Measurements from ENCODE around the gene METTL26. TPM values are rescaled to one million over a fixed set of nuclear protein-coding genes. Genes with fewer than 3 reads are reported as not detected.
A peak's percentile ranks its signal among the peaks of the same experiment; 100 is the strongest.

Gene METTL26
- total RNA-seq, 1 donor from 2014 or later: 74.0 TPM

DNA sequence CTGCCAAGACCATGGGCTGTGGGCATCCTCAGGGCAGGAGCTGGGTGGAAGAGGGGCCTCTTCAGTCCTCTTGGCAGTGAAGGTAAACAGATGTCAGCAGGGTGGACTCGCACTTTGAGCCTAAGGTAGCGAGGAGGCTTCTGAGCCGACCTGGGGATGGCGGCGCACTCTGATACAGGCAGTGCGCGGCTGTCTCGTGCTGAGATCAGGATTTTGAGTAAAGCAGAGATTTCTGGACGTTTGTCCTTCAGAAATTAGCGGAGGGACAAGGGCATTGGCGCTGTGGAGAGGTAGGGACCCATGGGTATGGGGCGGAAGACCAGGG is 39.4 kb downstream of the METTL26 start:
- DNase-seq (ENCODE audit: low read depth in 2 of 2): no peak

GRCh38 chr16:595942-596735 is 40.0 kb downstream of the METTL26 start:
- DNase-seq (ENCODE audit: low read depth in 2 of 2): no peak

- DNase-seq (ENCODE audit: low read depth in 2 of 2): no peak
Observed at GRCh38 chr16:595094-595528, 41.0 kb downstream of the METTL26 start.

- no peak for DNase-seq (ENCODE audit: low read depth in 2 of 2)
Observed at GRCh38 chr16:593807-594206, 42.3 kb downstream of the METTL26 start.

DNA sequence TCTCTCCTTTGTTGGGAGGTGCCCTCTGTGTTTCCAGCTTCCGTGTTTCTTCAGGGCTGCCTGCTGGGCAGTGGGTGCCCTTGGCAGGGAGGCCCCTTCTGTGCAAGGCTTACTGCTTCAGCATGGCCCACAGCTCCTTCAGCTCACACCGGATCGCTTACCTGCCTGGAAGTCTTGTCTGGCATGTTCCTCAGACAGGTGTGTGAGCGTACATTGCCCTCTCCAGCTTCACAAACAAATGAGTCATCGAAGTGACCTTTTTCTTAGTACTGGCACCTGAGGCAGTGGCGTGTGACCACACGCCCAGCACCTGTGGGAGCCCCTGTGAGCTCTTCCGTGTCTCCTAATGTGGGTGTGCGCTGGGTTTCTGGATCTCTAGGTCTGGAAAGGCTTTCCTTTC is 42.7 kb downstream of the METTL26 start:
- DNase-seq (ENCODE audit: low read depth in 2 of 2): no peak

DNA sequence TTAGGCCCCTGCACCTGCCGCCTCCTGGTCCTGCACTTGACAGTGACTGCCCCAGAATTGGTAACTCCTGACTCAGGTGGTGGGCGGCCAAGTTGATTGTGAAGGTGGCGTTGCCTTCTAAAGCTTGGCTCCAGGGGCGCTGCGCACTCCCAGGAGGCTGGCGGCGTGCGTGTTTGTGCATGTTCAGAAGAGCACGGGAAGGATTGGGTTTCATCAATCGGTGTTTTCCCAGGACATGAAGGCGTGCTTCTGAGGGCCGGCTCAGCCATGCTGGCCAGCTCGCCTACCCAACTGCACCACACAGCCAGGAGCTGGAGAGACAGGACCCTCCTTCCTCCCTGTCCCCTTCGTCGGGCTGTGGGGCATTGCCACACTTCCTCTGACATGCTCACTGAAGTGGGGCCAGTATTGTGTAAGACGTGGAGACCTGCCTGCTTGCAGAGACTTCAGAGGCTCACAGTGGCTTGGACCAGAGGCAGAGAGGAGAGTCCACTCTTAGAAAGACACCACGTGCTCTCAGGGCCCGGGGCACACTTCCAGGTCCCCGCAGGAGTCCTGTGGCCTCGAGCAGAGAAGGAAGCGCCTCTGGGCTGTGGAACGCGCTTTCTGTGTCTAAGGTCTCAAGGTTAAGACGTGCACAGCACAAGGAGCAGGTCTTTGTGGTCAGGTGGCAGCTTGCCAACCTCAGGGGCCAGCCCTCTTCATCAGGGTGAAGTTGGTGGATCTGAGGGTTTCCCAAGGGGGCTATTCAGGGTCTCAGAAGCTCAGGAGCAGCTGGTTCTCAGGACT is 43.4 kb downstream of the METTL26 start:
- DNase-seq (ENCODE audit: low read depth in 2 of 2): no peak

GRCh38 chr16:591892-592517 is 44.1 kb downstream of the METTL26 start:
- no peak for DNase-seq (ENCODE audit: low read depth in 2 of 2)

DNA sequence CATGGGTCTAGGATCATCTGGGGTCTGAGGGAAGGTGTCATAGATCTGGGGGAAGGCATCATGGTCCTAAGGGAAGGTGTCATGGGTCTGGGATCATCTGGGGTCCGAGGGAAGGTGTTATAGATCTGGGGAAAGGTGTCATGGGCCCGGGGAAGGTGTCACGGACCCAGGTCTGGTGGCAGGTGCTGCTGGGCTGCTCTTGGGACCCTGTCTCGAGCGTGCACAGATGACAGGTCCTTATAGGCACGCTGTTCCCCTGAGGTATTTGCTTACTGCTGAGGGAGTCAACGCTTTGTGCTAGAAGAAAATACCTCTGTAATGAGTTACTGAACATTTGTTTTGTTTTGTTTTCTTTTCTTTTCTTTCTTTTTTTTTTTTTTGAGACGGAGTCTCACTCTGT is 44.9 kb downstream of the METTL26 start:
- no peak for DNase-seq (ENCODE audit: low read depth in 2 of 2)

- DNase-seq (ENCODE audit: low read depth in 2 of 2): no peak
Observed at GRCh38 chr16:590815-591200, 45.3 kb downstream of the METTL26 start.

GRCh38 chr16:590188-590814 is 45.8 kb downstream of the METTL26 start:
- peak; percentile 63 to 73 for DNase-seq (ENCODE audit: low read depth in 2 of 2)

- peak; percentile 99 to 100 for DNase-seq (ENCODE audit: low read depth in 2 of 2)
Observed at GRCh38 chr16:589658-590187, 46.4 kb downstream of the METTL26 start, which contains the start of gene RAB40C. TSS of gene RAB40C (plus strand) at chr16:590066. CDS start at chr16:590292, 226 bp downstream.

DNA sequence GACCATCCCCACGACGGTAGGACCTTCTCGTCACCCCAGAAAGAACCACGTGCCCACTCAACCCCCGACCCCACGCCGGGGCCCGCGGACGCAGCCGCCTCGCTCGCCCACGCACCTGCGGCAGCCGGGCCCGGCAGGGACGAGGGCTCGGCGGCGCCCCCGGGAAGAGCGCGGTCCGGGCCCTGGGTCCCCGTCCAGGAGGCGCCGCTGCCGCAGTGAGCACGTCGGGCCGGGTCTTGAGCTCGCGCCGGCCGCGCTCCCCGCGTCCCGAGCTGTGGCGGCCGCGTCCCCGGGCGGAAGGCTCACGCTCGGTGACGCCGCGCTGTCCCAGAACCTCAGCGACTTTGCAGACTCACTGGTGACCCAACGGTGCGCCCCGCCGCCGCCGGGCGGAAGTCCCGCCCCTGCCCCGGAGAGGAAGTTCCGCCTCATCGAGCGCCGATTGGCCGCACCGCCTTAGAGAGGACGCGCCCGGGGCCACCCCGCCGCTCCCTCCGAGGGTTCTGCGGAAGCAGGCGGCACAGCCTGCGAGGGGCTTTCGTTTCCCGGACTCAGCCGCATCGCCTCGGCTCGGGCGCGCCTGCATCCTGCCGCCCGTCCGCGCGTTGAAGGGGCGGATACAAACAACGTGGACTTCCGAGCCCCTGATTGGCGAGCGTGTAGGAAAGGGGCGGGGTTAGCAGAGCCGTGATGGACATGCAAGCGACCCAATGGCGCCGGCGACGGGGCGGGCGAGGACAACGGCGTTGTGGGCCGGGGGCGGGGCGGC is 47.0 kb downstream of the METTL26 start:
- peak; percentile 97 to 98 for DNase-seq (ENCODE audit: low read depth in 2 of 2)

- DNase-seq (ENCODE audit: low read depth in 2 of 2): peak; percentile 75 to 77
Observed at GRCh38 chr16:588639-588888, 47.5 kb downstream of the METTL26 start.

- peak in 1 of 2 donors; percentile 26 for DNase-seq (ENCODE audit: low read depth in 2 of 2)
Observed at GRCh38 chr16:586645-587590, 49.2 kb downstream of the METTL26 start.

- no peak for DNase-seq (ENCODE audit: low read depth in 2 of 2)
Observed at GRCh38 chr16:586047-586644, 50.0 kb downstream of the METTL26 start.

DNA sequence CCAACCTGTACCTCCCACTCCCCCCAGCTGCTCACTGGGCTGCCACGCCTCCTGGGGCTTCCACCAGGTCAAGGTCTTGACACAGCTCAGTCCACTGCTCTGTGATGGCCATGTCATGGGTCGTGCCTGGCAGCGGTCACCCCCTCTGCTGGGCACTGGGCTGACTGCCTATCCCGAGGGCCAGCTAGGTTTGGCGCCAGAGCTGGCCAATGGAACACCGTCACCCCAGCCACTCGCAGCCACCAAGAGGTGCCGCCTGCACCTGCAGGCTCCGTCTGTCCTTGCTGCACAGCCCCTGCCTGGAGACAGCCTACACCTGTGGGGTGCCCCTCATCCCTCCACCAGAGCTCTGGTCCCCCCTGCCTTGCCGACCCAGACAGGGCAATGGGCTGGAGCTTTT is 50.8 kb downstream of the METTL26 start:
- peak in 1 of 2 donors; percentile 21 for DNase-seq (ENCODE audit: low read depth in 2 of 2)

All from lung microvascular endothelial cell (primary cell).